Central memory CD8-positive, alpha-beta T cell (primary cell): ENCODE results near the gene CAND2.
"Not testable (repeated sequence)": the region's sequence is repeated elsewhere in the genome, so short reads cannot be mapped to it uniquely, and the experiment has no call there.

ENCODE experiments used
- ATAC-seq: fragments of 150-1000 bp; cut with Tn5 transposase; replicated peaks from 2 replicates; pipeline ENCODE4 v1.10.0; 2022; ENCODE audit warnings: mild to moderate bottlenecking, moderate FRiP score, moderate number of reproducible peaks; ENCODE audit not compliant: poor library complexity, severe bottlenecking; ENCODE audit errors: extremely low read depth
- DNase-seq, 2 donors: peaks; one replicate each; pipeline ENCODE4 v3.0.0; 2021; ENCODE audit warnings: low spot score in 2 of 2
- H3K27ac Mint-ChIP-seq: one replicate; pipeline ENCODE4 v1.8.0; 2022; ENCODE audit warnings: low read depth, mild to moderate bottlenecking, moderate library complexity, mixed read lengths
- H3K27me3 Mint-ChIP-seq: one replicate; pipeline ENCODE4 v1.8.0; 2022; ENCODE audit warnings: mixed read lengths
- H3K36me3 Mint-ChIP-seq: one replicate; pipeline ENCODE4 v1.8.0; 2022; ENCODE audit warnings: mild to moderate bottlenecking, moderate library complexity, mixed read lengths; ENCODE audit not compliant: insufficient read depth
- H3K4me1 Mint-ChIP-seq: one replicate; pipeline ENCODE4 v1.8.0; 2022; ENCODE audit warnings: mixed read lengths
- H3K4me3 Mint-ChIP-seq: one replicate; pipeline ENCODE4 v1.8.0; 2022; ENCODE audit warnings: mild to moderate bottlenecking, moderate library complexity, mixed read lengths
- H3K9me3 Mint-ChIP-seq: one replicate; pipeline ENCODE4 v1.8.0; 2022; ENCODE audit warnings: mixed read lengths

The CAND2 gene

DNA sequence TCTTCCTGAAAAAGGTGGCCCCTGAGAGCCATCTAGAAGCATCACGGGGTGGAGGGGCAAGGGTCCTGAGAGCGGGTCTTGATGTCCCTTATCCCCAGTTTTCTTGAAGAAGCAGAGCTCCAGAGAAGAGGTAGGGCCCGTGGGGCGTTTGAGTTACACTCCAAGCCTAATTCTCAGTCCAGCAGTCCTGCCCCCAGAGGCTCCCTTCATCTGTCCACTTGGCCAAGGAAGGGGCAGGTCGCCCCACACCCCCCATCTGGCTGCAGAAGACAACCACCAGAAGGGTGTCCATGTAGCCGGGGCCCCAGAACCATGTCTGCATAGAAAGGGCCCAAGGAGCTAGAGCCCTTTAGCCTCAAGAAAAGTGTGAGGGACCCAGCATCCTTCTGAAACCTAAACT, 70.4 kb downstream of the CAND2 start:
- peaks cover 31% of the 10 kb centered on the region for H3K4me1 Mint-ChIP-seq
- no peak for DNase-seq
- H3K9me3 Mint-ChIP-seq, result no peaks in the 10 kb centered on the region
- no peaks in the 10 kb centered on the region for H3K27me3 Mint-ChIP-seq
- no peak overlapping the region for H3K4me3 Mint-ChIP-seq
- H3K27ac Mint-ChIP-seq, result no peak overlapping the region
- peaks cover 4% of the 10 kb centered on the region for H3K36me3 Mint-ChIP-seq
- no peak for ATAC-seq

DNA sequence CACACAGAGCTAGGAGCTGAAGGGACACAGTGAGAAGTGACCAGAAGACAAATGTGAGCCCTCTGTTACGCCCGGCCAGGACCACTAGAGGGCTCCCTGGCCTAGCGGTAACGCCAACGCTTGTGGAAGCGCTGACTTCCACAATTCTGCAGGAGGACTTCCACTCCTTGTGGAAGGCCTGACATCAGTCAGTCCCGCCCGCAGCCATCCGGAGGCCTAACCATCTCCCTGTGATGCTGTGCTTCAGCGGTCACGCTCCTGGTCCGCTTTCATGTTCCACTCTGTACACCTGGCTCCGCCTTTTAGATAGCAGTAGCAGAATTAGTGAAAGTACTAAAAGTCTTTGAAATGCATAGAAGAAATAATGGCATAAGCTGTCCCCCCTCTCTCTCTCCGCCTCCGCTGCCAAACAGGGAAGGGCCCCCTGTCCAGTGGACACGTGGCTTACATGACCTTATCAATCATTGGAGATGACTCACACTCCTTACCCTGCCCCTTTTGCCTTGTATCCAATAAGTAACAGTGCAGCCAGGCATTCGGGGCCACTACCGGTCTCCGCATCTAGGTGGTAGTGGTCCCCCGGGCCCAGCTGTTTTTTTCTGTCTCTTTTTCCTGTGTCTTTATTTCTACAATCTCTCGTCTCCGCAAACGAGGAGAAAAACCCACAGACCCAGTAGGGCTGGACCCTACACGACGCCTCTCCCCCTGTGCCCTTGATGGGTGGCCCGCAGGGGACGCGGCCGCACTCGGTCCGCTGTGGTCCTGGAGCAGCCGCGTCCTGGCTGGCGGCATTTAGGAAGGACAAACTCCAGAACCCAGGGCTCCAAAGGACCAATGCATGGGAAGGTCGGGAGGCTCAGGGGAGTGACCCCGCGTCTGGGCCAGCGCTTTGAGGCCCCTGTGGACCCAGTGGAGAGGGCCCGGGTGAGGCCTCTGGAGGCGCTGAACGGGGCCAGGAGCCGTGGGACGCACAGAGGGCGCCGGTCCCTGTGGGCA, 71.9 kb downstream of the CAND2 start:
- ATAC-seq (no peak), DNase-seq (peak; percentile 32)
- Mint-ChIP-seq H3K9me3 (no peaks in the 10 kb centered on the region), H3K27ac (no peak overlapping the region), H3K4me1 (peaks cover 31% of the 10 kb centered on the region), H3K27me3 (no peaks in the 10 kb centered on the region), H3K4me3 (peak overlapping the region; percentile 65), H3K36me3 (peaks cover 3% of the 10 kb centered on the region)

GRCh38 chr3:12869035-12869621, 72.6 kb downstream of the CAND2 start:
- Mint-ChIP-seq H3K9me3 (no peaks in the 10 kb centered on the region), H3K36me3 (peaks cover 3% of the 10 kb centered on the region), H3K4me1 (peaks cover 31% of the 10 kb centered on the region), H3K4me3 (peak overlapping the region; percentile 65), H3K27me3 (no peaks in the 10 kb centered on the region), H3K27ac (peak overlapping the region; percentile 49)
- DNase-seq (no peak), ATAC-seq (no peak)

GRCh38 chr3:12870942-12871341, 74.5 kb downstream of the CAND2 start:
- peak; percentile 76 for ATAC-seq
- no peaks in the 10 kb centered on the region for H3K9me3 Mint-ChIP-seq
- H3K4me1 Mint-ChIP-seq, result peaks cover 31% of the 10 kb centered on the region
- H3K27me3 Mint-ChIP-seq, result peaks cover 13% of the 10 kb centered on the region
- peaks cover 6% of the 10 kb centered on the region for H3K36me3 Mint-ChIP-seq
- H3K4me3 Mint-ChIP-seq, result peak overlapping the region; percentile 75
- H3K27ac Mint-ChIP-seq, result peak overlapping the region; percentile 98
- peak in 1 of 2 donors; percentile 43 for DNase-seq

- peak overlapping the region; percentile 98 for H3K27ac Mint-ChIP-seq
- peaks cover 6% of the 10 kb centered on the region for H3K36me3 Mint-ChIP-seq
- no peak overlapping the region for H3K4me3 Mint-ChIP-seq
- H3K27me3 Mint-ChIP-seq, result peaks cover 13% of the 10 kb centered on the region
- peaks cover 31% of the 10 kb centered on the region for H3K4me1 Mint-ChIP-seq
- DNase-seq, result no peak
- no peaks in the 10 kb centered on the region for H3K9me3 Mint-ChIP-seq
- ATAC-seq, result no peak
Measured at GRCh38 chr3:12871404-12871983, 75.0 kb downstream of the CAND2 start.

DNA sequence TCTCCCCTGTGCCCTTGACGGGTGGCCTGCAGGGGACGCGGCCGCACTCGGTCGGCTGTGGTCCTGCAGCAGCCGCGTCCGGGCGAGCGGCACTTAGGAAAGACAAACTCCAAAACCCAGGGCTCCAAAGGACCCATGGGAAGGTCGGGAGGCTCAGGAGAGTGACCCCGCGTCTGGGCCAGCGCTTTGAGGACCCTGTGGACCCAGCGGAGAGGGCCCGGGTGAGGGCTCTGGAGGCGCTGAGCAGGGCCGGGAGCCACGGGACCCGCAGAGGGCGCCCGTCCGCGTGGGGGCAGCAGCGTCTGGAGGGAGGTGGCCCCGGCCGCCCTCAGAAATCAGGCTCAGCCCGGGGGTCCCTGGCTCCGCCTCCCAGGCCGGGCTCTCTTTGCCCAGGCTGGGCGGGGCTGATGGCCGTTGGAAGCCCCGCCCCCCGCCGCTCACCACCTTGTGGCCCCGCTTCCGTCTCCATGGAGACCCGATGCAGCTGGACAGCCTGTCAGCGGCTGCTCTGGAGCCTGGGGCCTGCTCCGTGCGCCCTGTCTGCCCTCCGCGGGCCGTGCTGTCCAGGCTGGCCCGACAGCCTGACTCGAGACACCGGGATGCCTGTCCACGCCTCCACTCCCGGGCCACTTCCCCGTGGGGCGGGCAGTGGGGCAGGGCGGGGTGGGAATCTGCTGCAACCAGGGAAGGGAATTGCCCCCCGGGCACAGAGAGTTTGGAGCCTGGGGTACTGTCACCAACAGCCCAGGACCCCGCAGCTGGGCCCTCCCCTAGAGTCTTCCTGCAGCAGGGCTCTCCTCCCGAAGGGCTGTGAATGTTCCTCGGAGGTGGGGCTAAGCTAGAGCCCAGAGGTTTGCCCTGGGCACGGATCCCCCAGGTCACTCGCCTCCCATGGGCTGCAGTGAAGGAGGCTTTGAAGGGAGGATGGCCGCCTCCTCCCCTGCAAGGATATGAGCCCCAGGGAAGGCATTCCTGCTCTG, 79.7 kb downstream of the CAND2 start:
- Mint-ChIP-seq H3K27ac (peak overlapping the region; percentile 58), H3K4me3 (no peak overlapping the region)
- ATAC-seq, result no peak

DNA sequence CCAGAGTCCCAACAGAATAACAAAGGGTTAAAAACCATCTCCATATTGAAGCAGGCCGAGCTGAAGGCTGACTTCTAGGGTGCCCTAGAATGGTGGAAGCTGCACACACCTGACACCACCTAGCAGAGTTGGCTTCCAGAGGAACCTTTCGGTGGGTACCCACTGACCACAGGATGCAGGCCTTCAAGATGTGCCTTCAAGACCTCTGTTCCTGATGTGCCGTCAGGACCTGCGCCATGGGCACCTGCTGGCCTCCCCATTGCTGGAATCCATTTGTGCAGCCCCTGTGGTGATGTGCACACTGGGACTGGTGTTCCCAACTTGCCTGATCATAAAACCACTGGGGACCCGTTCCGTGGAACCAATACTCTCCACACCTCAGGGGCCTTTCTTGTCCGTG, 80.6 kb downstream of the CAND2 start:
- Mint-ChIP-seq H3K27me3 (peaks cover 18% of the 10 kb centered on the region), H3K9me3 (no peaks in the 10 kb centered on the region), H3K36me3 (peaks cover 3% of the 10 kb centered on the region), H3K4me3 (no peak overlapping the region), H3K27ac (no peak overlapping the region), H3K4me1 (peaks cover 3% of the 10 kb centered on the region)
- DNase-seq (no peak), ATAC-seq (no peak)

More for the DNA sequence above, 79.7 kb downstream of the CAND2 start:
- DNase-seq, result no peak
- Mint-ChIP-seq H3K4me1 (peaks cover 4% of the 10 kb centered on the region), H3K9me3 (no peaks in the 10 kb centered on the region), H3K36me3 (peaks cover 3% of the 10 kb centered on the region), H3K27me3 (peaks cover 13% of the 10 kb centered on the region)

GRCh38 chr3:12878141-12878574, 81.7 kb downstream of the CAND2 start:
- H3K4me3 Mint-ChIP-seq, result no peak overlapping the region
- H3K4me1 Mint-ChIP-seq, result peaks cover 4% of the 10 kb centered on the region
- ATAC-seq, result no peak
- peaks cover 3% of the 10 kb centered on the region for H3K36me3 Mint-ChIP-seq
- H3K27ac Mint-ChIP-seq, result no peak overlapping the region
- no peaks in the 10 kb centered on the region for H3K9me3 Mint-ChIP-seq
- peaks cover 21% of the 10 kb centered on the region for H3K27me3 Mint-ChIP-seq
- DNase-seq, result no peak

DNA sequence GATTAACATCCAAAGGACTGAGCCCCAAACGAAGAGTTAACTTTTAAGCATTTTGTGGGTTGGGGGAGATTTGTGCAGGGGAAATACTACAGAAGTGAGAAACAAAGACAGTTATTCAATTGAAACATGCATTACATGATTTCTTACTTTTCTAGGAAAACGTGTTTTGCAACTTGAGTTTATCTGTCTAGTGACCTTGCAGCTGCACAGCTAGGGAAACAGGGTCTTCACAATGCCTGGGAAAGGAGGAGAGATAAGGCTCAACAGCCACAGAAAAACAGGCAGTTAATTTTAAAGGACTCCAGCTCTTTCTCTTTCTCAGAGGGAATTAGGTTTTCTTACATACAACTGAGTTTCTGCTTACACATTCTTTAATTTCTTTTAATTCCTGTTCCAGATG, 82.3 kb downstream of the CAND2 start:
- H3K4me1 Mint-ChIP-seq, H3K4me3 Mint-ChIP-seq, DNase-seq, ATAC-seq, H3K27ac Mint-ChIP-seq, H3K36me3 Mint-ChIP-seq, H3K9me3 Mint-ChIP-seq: not testable (repeated sequence)
- peaks cover 21% of the 10 kb centered on the region for H3K27me3 Mint-ChIP-seq

DNA sequence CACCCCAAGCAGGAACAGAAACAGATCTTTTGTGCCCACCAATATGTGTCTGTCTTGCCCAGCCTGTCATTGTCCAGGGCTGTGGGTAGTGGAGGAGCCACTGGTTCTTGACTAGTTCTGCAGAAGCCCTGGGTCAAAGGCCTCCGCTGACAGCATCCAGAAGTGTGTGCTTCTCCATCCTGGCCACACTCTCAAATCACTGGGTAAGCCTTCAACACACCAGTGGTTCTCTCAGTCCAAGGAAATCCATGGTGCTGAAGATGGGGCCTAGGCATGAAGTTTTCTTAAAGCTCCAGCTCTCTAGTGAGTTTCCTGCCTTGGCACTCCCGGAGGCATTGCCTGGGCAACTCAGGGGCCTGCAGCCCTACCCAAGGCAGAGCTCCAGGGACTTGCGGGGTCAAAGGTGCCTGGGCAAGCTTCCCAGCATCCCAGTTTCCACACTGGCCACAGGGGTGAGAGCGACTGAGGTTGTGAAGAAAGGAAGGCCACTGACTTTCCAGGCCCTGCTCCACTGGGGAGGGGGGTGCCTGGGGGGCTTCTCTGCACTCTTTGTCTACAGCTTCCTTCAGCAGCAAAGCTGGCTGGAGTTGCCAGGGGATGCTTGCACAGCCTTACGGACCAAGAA, 82.8 kb downstream of the CAND2 start:
- DNase-seq, result no peak
- Mint-ChIP-seq H3K4me3 (no peak overlapping the region), H3K9me3 (no peaks in the 10 kb centered on the region), H3K27ac (no peak overlapping the region), H3K36me3 (peaks cover 3% of the 10 kb centered on the region), H3K4me1 (peaks cover 4% of the 10 kb centered on the region), H3K27me3 (peaks cover 25% of the 10 kb centered on the region)
- no peak for ATAC-seq

DNA sequence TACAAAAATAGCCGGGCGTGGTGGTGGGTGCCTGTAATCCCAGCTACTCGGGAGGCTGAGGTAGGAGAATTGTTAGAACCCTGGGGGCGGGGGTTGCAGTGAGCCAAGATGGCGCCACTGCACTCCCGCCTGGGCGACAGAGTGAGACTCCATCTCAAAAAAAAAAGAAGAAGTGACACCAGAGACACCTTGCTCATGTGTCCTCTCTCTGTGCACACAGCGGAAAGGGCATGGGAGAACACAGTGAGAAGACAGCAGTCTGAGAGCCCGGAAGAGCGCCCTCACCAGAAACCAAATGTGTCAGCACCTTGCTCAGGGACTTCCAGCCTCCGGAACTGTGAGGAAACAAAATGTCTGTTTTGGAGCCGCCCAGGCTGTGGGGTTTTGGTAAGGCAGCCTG, 85.4 kb downstream of the CAND2 start:
- ATAC-seq, H3K4me3 Mint-ChIP-seq, H3K27ac Mint-ChIP-seq, H3K36me3 Mint-ChIP-seq, H3K9me3 Mint-ChIP-seq, DNase-seq: not testable (repeated sequence)
- peaks cover 16% of the 10 kb centered on the region for H3K4me1 Mint-ChIP-seq
- peaks cover 29% of the 10 kb centered on the region for H3K27me3 Mint-ChIP-seq
